ENCODE data around the gene OR9K2.

GRCh38 chr12:55171445-55171844, 45.2 kb downstream of the OR9K2 start:
- TF ChIP-seq EZH2phosphoT487 (IDR thresholded peaks at IDR 0.05; ENCODE audit: insufficient read depth, low read depth) (no peak), EZH2 (IDR thresholded peaks at IDR 0.05; ENCODE audit: insufficient read depth, poor library complexity, severe bottlenecking) (no peak)
